Endothelial cell of umbilical vein (primary cell): ENCODE measurements around the gene DST. TPM values are rescaled to one million over a fixed set of nuclear protein-coding genes. Genes with fewer than 3 reads are reported as not detected.

Experiments used
- BruUV-seq: library from RNA; stranded (reverse); fragments of 400-500 nt; replicated peaks from 2 replicates; lab custom pipeline; 2021; lab: Mats Ljungman, UMichigan
- CTCF ChIA-PET: fragments of 300-600, 350-600 bp; sonication (Branson Sonifier 250); formaldehyde crosslinking; loops from one replicate; lab custom pipeline; 2021; ENCODE audit warnings: antibody characterized with exemption, inconsistent platforms; lab: Charles Lee
- POLR2A ChIA-PET: fragments of 300-600, 350-600 bp; sonication (Branson Sonifier 250); formaldehyde crosslinking; loops from one replicate; lab custom pipeline; 2021; ENCODE audit warnings: antibody characterized with exemption, inconsistent platforms; lab: Charles Lee
- DNase-seq: peaks from one replicate; pipeline ENCODE4 v3.0.0-alpha.2; 2011; ENCODE audit warnings: low read depth, low spot score
- FAIRE-seq: peaks from 2 replicates; lab custom pipeline; 2011; peaks lifted over from hg19 to GRCh38; lab: Jason Lieb, UNC
- H2AFZ ChIP-seq: 2 replicates; pipeline ENCODE4 v1.6.0; 2012; ENCODE audit warnings: low read depth, low read length, control low read depth, inconsistent platforms
- H3K27ac ChIP-seq: 2 replicates; pipeline ENCODE4 v1.5.1; 2011; ENCODE audit warnings: low read depth, mild to moderate bottlenecking, control low read depth, low read length, moderate library complexity; ENCODE audit not compliant: insufficient read depth
- H3K27me3 ChIP-seq, 2 experiments: 2 replicates each; pipeline versions ENCODE4 v1.6.0 to v1.6.1; 2011; ENCODE audit warnings: low read length in 2 of 2, mixed read lengths in 1 of 2; ENCODE audit not compliant: control insufficient read depth in 2 of 2, insufficient read depth in 2 of 2
- H3K36me3 ChIP-seq, 2 experiments: 2 replicates in 1 of 2; 3 replicates in 1 of 2; pipeline ENCODE4 v1.5.1; 2011; ENCODE audit warnings: low read length in 2 of 2, mild to moderate bottlenecking in 1 of 2, moderate library complexity in 1 of 2; ENCODE audit not compliant: control insufficient read depth in 2 of 2, insufficient read depth in 2 of 2; ENCODE audit errors: extremely low read depth in 1 of 2
- H3K4me1 ChIP-seq: 3 replicates; pipeline ENCODE4 v1.5.1; 2011; ENCODE audit warnings: mild to moderate bottlenecking, low read length; ENCODE audit not compliant: control insufficient read depth, insufficient read depth; ENCODE audit errors: extremely low read depth
- H3K4me2 ChIP-seq: 2 replicates; pipeline ENCODE4 v1.6.1; 2011; ENCODE audit warnings: low read length, control low read depth, mixed read lengths; ENCODE audit not compliant: insufficient read depth
- H3K4me3 ChIP-seq, 3 experiments: fragments of 200-600 bp in 1 of 3; sonication (generic), shearing (Covaris generic) in 1 of 3; replicated peaks in 1 of 3; 2 replicates each; pipeline ENCODE4 v1.5.1; 2011 to 2016; ENCODE audit warnings: control low read depth in 3 of 3, low read length in 3 of 3, mild to moderate bottlenecking in 2 of 3, inconsistent platforms in 1 of 3, low read depth in 1 of 3, moderate library complexity in 1 of 3; ENCODE audit not compliant: insufficient read depth in 1 of 3
- H3K79me2 ChIP-seq: 2 replicates; pipeline ENCODE4 v1.6.0; 2012; ENCODE audit warnings: low read length, inconsistent platforms; ENCODE audit not compliant: control insufficient read depth, insufficient read depth
- H3K9ac ChIP-seq: replicated peaks from 2 replicates; pipeline ENCODE3; 2011; ENCODE audit warnings: low read length, control low read depth; ENCODE audit not compliant: insufficient read depth; ENCODE audit errors: extremely low read depth
- H3K9me1 ChIP-seq: replicated peaks from 3 replicates; pipeline ENCODE4 v1.6.0; 2011; ENCODE audit warnings: mild to moderate bottlenecking, low read length; ENCODE audit not compliant: control insufficient read depth, insufficient read depth; ENCODE audit errors: extremely low read depth
- H3K9me3 ChIP-seq: replicated peaks from 2 replicates; pipeline ENCODE4 v1.5.1; 2012; ENCODE audit warnings: low read length, inconsistent platforms; ENCODE audit not compliant: control insufficient read depth, insufficient read depth
- H4K20me1 ChIP-seq: replicated peaks from 2 replicates; pipeline ENCODE3; 2011; ENCODE audit warnings: mild to moderate bottlenecking, low read length; ENCODE audit not compliant: control insufficient read depth, insufficient read depth; ENCODE audit errors: extremely low read depth
- EZH2 ChIP-seq: IDR thresholded peaks from 2 replicates; pipeline ENCODE4 v1.6.1; 2012; ENCODE audit warnings: borderline replicate concordance, low read depth, mild to moderate bottlenecking, moderate library complexity, low read length, inconsistent platforms; ENCODE audit not compliant: severe bottlenecking
- FOS ChIP-seq: IDR thresholded peaks from 2 replicates; pipeline ENCODE4 v1.6.1; 2011; ENCODE audit warnings: mild to moderate bottlenecking, low read length, moderate library complexity, borderline replicate concordance; ENCODE audit not compliant: insufficient read depth
- GATA2 ChIP-seq: IDR thresholded peaks from 2 replicates; pipeline ENCODE4 v1.7.0; 2011; ENCODE audit warnings: low read depth, mild to moderate bottlenecking, moderate library complexity, mixed read lengths, low read length; ENCODE audit not compliant: insufficient read length, insufficient read depth
- JUN ChIP-seq: IDR thresholded peaks from 2 replicates; pipeline ENCODE4 v1.6.1; 2011; ENCODE audit warnings: borderline replicate concordance, low read depth; ENCODE audit not compliant: insufficient read length, insufficient read depth
- POLR2A ChIP-seq: IDR thresholded peaks from 2 replicates; pipeline ENCODE4 v1.6.1; 2012; ENCODE audit warnings: low read depth, mild to moderate bottlenecking, control low read depth, low read length
- POLR2AphosphoS5 ChIP-seq: IDR thresholded peaks from 2 replicates; pipeline ENCODE4 v1.6.1; 2012; ENCODE audit warnings: low read depth, mild to moderate bottlenecking, control low read depth, low read length, moderate library complexity; ENCODE audit not compliant: insufficient read depth
- dilution Hi-C: fragments of 300-500 bp; cut with MboI; formaldehyde crosslinking; loops from one replicate; pipeline ENCODE4 v1.15.0; 2019; ENCODE audit warnings: low sequenced_read_pairs; ENCODE audit not compliant: extremely low pct_ligation_motif_present
- intact Hi-C: fragments of 100-400 bp; cut with micrococcal nuclease; formaldehyde crosslinking; loops from one replicate; pipeline ENCODE4 v1.10.0; 2022
- polyA plus RNA-seq, 4 experiments: library from polyadenylated mRNA; depleted of rRNA in 3 of 4; stranded (reverse) in 3 of 4; unstranded in 1 of 4; fragments of >200 nt; gene quantifications; 2 replicates each; pipeline versions ENCODE4 v1.2.1 to v1.2.3, GENCODE V29; 2011 to 2012; ENCODE audit warnings: missing spikeins in 1 of 4
- total RNA-seq: library from RNA; stranded (reverse); gene quantifications from 2 replicates; pipeline ENCODE4 v1.2.3, GENCODE V29; 2021

DST gene
- total and polyA plus RNA-seq, 2 donors (not counting 3 experiments of a cell fraction or from before 2014, with no cell fraction given): 62.3 to 253 TPM

DNA sequence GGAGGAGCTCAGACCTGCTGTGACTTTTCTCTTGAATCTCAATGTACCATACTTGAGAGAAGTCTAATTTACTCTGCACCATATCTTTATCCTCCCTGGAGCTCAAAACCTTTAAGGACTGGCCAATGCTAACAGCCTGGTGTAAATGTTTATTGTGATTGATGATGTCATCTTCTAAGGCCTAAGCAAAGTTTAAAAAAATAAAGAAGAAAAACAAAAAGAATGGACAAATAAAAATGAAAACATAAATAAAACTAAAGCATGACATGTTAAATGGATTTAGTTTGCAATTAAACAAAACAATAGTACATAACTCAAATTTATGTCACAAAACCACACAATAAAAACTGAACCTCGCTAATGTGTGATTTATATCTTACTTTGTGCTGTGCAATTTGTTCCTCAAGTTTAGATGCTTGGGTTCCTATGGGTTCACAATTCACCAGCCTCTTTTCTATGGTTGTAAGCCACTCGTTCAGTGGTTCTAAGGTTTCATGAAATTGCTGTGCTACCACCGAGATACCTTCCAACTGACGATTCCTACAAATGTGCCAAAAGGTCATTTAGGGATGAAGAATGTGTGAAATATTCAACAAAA is 113.0 kb downstream of the DST start:
- BruUV-seq: no TSS peak
- peaks cover 7 to 20% of the 10 kb centered on the region in 2 experiments for H3K36me3 ChIP-seq

DNA sequence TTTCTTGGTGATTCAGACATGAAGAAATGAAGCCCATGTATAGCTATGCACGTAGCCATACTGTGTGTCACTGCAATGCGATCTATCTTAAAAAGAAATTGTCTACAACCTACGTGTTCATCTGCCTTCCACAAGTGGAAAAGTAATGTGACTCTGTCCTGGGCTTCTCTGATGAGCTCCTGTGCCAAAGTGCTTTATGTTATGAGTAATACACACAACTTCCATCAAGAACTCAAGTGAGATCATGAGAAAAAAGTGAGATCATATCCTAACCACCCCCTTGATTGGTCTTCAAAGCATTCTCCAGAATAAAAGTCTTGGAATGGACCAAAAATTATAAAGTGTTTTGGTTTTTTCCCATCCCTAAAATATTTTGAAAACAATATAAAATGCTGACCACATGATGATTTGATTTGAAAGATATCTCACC is 114.3 kb downstream of the DST start:
- Histone ChIP-seq H3K27ac (no peak overlapping the region), H3K4me3 (no peak overlapping the region), H3K9me3 (no peaks in the 10 kb centered on the region), H3K4me2 (no peak overlapping the region), H2AFZ (no peak overlapping the region), H3K27me3 (no peaks in the 10 kb centered on the region), H3K36me3 (peaks cover 7 to 23% of the 10 kb centered on the region in 2 experiments), H3K9me1 (no peaks in the 10 kb centered on the region), H3K79me2 (no peaks in the 10 kb centered on the region), H3K9ac (no peak overlapping the region), H4K20me1 (no peaks in the 10 kb centered on the region), H3K4me1 (peaks cover 4% of the 10 kb centered on the region)
- dilution Hi-C loops: no loop called here
- intact Hi-C loops: no loop called here
- CTCF ChIA-PET: interaction anchor here (0.6 to 4.1 kb wide), 9 partner anchors 11 to 170 kb away, joined by 3 to 11 read pairs (median 6); no protein-coding TSS in a partner anchor
- peak; percentile 49 for FAIRE-seq
- TF ChIP-seq JUN: peak; percentile 64
- peak; percentile 27 for TF ChIP-seq FOS
- no peak for TF ChIP-seq GATA2
- POLR2A ChIA-PET: interaction anchor here (1.7 kb wide), 1 partner anchor 13 kb away, joined by 4 read pairs; no protein-coding TSS in a partner anchor
- BruUV-seq: no TSS peak
- peak; percentile 48 for DNase-seq

More for the DNA sequence above, 113.0 kb downstream of the DST start:
- Histone ChIP-seq H3K27me3 (no peaks in the 10 kb centered on the region), H3K9ac (no peak overlapping the region), H3K9me3 (no peaks in the 10 kb centered on the region), H2AFZ (no peak overlapping the region), H3K4me2 (no peak overlapping the region), H3K79me2 (no peaks in the 10 kb centered on the region), H4K20me1 (no peaks in the 10 kb centered on the region), H3K27ac (no peak overlapping the region), H3K4me1 (peaks cover 4% of the 10 kb centered on the region), H3K4me3 (no peak overlapping the region), H3K9me1 (no peaks in the 10 kb centered on the region)
- ChIA-PET CTCF (interaction anchor here (0.8 to 4.1 kb wide), 6 partner anchors 10 to 40 kb away, joined by 3 to 11 read pairs (median 6); no protein-coding TSS in a partner anchor), POLR2A (no interaction called here)
- dilution Hi-C loops: no loop called here
- DNase-seq (no peak), FAIRE-seq (no peak)
- no peak for TF ChIP-seq FOS
- no peak for TF ChIP-seq EZH2
- no peak for TF ChIP-seq POLR2AphosphoS5
- no peak for TF ChIP-seq POLR2A
- intact Hi-C loops: no loop called here
